Cerebellar nuclear complex (tissue), 1 donor: ENCODE measurements around the gene LRRC37B.
"Not testable (repeated sequence)": the region's sequence is repeated elsewhere in the genome, so short reads cannot be mapped to it uniquely, and the experiment has no call there.

Experiments
- DNase-seq, 2 experiments: peaks; one replicate each; lab custom pipeline; 2025; lab: John Stamatoyannopoulos, UW

The LRRC37B gene

DNA sequence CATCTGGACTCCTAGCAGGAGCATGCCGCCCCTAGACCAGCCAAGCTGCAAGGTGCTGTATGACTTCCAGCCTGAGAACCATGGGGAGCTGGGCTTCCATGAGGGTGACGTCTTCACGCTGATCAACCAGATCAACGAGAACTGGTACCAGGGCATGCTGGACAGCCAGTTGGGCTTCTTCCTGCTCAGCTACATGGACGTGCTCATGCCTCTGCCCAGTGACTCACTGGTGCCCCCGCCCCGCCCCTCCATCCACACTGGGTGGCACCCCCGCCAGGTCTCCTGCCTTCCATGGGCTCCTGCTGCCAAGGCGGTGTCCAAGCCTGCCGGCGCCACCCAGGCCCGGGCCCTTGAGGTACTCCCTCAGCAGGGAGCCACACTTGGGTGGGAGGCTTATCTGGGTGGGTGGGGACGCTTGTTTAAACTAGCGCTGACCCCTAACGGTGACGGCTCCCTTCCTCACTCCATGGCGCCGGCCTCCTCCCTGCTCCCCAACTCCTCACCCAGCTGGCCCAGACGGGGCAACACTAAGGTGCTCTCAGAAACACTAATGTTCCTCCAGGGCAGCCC, 34.2 kb downstream of the LRRC37B start:
- not testable (repeated sequence) for DNase-seq

DNA sequence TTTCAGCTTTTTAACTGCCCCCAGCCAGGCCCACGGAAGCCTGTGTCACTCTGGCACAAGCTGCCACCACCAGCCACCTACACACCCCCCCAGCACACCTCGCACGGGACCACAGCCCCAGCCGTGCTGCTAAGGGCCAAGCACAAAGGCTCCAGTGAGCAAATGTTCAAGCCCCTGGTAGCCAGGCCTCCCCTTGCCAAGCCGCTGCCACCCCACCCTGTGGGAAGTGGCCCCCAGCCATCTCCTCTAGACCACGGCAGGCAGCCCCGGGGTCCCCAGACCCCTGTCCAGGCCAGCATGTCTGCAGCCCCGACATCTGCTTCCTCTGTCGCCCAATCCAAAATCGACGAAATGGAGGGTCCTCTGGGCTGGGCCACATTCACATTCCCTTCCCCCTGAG, 35.1 kb downstream of the LRRC37B start:
- not testable (repeated sequence) for DNase-seq

- DNase-seq: not testable (repeated sequence)
These were observed 38.4 kb downstream of the LRRC37B start for GRCh38 chr17:32045611-32046010.

DNA sequence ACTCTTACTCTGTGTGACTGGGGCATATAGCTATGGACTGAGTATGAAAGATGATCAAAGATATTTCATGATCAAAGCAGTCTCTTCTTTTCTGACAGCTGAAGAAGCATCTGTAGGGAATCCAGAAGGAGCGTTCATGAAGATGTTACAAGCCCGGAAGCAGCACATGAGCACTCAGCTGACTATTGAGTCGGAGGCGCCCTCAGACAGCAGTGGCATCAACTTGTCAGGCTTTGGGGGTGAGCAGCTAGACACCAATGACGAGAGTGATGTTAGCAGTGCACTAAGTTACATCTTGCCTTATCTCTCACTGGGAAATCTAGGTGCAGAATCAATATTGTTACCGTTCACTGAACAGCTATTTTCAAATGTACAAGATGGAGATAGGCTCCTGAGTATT, 40.5 kb downstream of the LRRC37B start:
- DNase-seq: not testable (repeated sequence)

- not testable (repeated sequence) for DNase-seq
These were observed 47.8 kb downstream of the LRRC37B start for GRCh38 chr17:32054985-32055384.

DNA sequence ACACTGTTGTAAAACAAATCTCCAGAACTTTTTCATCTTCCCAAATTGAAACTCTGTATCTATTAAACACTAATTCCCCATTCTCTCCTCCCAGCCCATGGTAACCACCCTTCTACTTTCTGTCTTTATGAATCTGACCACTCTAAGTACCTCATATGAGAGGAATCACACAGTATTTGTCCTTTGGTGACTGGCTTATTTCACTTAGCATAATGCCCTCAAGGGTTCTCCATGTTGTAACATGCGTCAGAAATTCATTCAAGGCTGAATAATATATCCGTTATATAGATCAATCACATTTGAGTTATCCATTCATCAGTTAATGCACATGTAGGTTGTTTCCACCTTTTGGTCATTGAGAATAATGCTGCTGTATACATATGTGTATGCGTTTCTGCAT, 48.2 kb downstream of the LRRC37B start:
- DNase-seq: not testable (repeated sequence)

DNA sequence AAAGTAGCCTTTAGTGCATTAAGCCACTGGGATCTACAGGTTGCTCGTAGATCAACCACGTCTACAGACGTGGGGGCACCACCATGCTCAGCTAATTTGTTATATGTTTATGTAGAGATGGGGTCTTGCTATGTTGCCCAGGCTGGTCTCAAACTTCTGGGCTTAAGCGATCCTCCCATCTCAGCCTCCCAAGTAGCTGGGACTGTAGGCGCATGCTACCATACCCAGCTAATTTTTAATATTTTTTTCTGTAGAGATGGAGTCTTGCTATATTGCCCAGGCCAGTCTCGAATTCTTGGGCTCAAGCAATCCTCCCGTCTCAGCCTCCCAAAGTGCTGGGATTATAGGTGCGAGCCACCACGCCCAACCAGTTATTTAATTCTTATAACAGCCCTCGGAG, 49.3 kb downstream of the LRRC37B start:
- not testable (repeated sequence) for DNase-seq

DNA sequence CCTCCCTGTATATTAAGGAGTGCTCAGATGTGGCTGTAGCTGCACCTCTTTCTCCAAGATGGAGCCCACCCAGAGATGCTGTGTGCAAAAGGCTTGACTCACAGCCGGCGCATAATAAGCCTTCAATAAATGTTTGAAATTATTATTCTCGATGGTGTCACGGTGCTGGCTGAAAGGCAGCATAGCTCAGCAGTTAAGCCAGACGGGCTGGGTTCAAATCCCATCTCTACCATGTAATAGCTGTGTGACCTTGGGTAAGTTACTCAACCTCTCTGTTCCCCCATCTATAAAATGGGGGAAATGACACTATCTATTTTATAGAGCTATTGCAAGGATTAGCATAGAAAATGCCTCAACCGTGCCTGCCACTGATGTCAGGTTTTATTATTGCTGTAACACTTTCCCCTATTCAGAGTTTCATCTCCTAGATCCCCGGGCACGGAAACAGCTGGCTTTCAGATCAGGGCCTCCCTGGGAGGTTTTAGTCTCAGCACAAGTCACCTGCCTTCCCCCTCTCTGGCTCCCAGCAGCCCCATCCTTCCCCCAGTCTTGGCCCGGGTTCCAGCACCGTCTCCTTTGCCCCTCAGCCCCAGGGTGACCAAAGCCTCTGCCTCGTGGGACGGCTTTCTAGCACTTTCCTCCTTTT, 50.4 kb downstream of the LRRC37B start:
- not testable (repeated sequence) for DNase-seq

DNA sequence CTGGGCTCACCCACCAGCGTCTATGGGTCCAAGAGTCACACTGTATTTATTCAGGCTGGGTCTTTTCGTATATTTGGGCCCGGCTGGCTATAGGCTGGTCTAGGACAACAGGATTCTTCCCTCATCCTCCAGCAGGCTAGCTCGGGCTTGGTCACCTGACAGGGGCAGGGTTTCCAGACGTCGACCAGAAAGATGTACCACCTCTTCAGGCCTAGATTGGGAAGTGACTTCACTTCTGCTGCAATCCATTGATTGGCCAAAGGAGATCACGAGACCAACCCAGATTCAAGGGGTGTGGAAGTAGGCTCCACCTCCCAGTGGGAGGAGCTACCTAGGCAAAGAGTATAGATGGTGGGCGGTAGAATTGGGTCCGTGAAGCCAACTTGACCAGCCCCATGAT, 53.5 kb downstream of the LRRC37B start:
- DNase-seq: not testable (repeated sequence)

DNA sequence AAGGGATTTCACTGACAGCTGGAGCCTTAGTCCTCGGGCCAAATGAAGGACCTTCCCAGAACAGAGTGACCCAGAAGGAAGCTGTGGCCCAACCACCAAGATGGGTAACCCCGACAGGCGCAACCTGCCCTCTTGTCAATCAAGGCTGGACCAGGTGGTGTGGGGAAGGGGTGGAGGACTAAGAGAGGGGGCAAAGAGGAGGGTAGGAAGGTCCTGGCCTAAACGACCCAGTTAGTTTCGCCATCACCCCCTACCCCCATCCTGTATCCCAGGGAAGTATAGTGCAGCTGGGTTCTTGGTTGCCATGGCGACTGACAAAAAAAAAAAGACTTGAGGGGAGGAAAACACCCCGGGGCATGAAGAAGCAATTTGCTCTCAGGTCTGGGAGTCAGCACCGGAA, 54.7 kb downstream of the LRRC37B start:
- DNase-seq: not testable (repeated sequence)

DNA sequence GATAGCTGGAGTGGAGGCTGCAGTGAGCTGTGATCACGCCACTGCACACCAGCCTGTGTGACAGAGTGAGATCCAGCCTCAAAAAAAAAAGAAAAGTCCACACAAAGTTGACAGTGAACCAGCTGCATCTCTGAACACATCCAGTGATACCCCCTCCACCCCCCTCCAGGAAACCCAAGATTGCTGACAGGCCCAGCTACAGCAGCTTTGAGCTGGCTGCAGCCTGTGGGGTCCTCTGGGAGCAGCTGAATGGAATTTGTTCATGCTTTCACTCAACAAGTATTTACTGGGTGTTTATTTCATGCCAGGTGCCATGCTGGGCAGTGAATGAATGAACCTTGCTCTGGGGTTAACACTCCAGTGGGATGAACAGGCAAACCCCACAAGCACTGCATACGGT, 56.9 kb downstream of the LRRC37B start:
- DNase-seq: not testable (repeated sequence)

DNA sequence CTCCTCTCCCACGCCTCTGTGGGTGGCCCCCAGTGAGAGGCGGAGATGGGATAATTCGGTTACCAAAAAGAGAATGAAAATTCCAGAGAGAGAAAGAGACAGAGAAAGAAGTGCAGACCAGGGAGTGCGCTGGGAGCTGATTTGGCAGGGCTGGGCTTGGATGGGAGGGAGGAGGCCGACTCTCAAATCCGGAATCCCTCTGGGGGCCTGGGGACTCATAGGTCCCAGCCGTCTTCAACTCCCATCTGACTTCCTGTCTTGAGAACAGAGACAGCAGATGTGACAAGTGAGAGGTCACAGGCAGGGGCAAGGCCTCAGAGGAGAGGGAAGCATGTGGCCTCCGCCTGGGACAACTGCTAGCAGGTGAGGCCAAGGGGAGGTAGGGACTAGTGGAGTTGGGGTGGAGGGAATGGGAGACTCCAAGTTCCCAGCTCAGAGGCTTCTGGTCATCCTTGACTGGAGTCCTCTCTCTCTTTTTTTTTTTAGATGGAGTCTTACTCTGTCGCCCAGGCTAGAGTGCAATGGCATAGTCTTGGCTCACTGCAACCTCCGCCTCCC, 59.0 kb downstream of the LRRC37B start:
- not testable (repeated sequence) for DNase-seq

DNA sequence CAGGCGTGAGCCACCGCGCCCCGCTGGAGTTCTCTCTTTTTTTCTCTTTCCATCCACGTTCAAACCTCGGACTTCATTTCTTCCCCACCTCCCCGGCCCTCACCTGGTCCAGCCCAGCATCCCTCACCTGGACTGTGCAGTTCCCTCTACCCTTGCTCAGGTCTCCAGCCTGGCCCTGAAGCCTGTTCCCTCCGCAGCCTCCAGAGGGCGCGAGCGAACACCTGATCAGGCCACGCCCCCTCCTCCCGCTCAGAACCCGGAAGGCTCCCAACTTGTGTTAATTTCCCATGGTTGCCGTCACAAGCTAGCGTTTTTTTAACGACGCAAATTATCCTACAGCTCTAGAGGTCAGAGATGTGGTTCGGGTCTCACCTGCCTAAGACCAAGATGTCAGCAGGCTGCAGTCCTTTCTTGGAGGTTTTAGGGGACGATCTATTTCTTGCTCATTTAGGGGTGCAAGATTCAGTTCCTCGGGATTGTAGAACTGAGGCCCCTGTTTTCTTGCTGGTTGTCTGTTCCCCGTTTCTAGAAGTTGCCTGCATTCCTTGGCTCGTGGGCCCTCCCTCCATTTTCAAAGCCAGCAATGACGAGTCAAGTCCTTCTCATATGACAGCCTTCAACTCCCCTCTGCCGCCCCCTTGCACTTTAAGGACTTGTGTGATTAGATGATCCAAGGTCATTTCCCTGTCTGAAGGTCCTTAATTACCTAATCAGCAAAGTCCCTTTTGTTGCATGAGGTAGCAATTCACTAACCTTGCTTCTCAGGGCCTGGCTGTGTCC, 59.9 kb downstream of the LRRC37B start:
- not testable (repeated sequence) for DNase-seq

DNA sequence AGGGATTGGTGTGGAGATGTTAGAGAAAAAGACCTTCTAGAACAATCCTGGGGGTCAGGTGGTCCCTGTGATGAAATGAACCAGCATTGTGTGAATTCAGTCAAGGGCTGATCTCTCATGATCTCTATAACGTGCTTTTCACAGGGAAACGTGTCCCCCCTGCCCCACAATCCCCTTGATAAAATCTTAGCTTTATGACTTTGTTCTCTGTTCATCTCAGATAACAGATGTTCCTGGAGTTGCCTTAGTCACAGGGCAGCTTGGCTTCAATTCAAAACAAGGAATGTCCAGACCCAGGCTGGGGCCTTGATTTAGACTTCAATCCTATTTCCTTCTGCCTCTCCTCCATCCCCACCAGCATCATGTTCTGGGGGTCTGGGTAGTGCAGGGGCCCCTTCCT, 61.9 kb downstream of the LRRC37B start:
- not testable (repeated sequence) for DNase-seq

GRCh38 chr17:32071961-32072360, 64.8 kb downstream of the LRRC37B start:
- not testable (repeated sequence) for DNase-seq

- not testable (repeated sequence) for DNase-seq
These were observed 65.9 kb downstream of the LRRC37B start for GRCh38 chr17:32073131-32073530.

DNA sequence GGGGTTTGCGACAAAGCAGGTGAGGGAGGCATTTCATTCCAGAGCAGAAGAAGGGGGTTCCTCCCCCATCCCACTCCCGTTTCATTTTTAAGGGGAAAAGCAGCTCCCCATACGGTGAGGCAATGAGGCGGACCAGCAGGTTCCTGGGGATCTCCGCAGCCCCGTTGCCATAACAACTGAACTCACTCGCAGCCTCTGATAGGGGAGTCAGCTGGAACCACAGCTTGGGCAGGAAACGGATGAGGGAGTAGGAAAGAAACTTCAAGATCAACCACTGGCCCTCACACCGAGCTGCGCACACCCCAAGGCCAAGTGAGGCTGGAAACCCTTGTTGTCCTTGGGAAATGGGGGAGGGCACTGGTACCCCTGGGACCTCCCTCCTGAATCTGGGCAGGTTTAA, 72.6 kb downstream of the LRRC37B start:
- DNase-seq: not testable (repeated sequence)

GRCh38 chr17:32083550-32083979, 76.4 kb downstream of the LRRC37B start:
- DNase-seq: not testable (repeated sequence)

- not testable (repeated sequence) for DNase-seq
These were observed 77.1 kb downstream of the LRRC37B start for GRCh38 chr17:32084003-32084941.

DNA sequence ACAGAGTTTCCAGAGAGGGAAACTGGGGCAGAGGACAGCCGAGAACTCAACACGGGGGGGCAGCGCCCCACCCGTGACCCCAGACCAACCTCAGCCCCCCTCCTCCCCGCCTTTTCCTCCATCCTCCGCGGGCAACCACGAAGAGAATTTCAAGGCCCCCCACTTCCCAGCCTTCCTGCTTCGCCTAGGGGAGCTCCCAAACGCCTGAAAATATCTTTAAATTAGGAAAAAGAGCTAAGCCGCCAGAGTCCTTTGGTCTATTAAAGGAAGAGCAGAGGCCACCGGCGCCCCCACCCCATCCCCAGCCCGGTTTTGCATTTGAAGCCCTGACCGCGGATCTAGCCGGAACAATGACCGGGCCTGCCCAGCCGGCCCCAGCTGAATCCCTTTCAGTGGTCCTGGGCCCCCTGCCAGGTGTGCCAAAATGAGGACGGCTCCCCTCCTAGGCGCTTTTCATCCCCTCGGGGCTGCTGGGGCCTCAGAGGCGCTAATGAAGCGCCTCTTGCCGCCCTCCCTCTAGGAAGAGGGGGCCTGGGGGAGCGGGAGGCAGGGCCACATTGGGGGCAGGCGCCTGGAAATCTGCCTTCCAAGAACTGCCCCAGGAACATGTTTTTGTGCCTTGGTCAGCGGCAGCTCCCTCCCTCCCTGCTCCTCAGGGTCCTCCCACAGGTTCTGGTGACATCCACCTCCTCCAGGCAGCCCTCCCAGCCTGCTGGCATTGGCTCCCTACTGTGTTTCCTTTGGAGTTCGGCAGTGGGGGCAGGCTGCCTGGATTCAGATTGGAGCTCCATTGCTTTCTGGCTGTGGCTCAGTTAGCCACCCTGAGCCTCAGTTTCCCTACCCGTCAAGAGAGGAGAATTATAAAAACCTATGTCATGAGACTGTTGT, 78.0 kb downstream of the LRRC37B start:
- not testable (repeated sequence) for DNase-seq
